ENCODE results near the gene ASB15. TPM values are rescaled to one million over a fixed set of nuclear protein-coding genes. Genes with fewer than 3 reads are reported as not detected.

ASB15 gene
- total and polyA plus RNA-seq, 2 of the 13 experiments (the other 11 are each of a cell fraction or from before 2014, with no cell fraction given): not detected

GRCh38 chr7:123557398-123558288 lies 44.0 kb upstream of the ASB15 start, which contains the start of gene NDUFA5 (continued):
- TF ChIP-seq ZBTB49 (CRISPR knock-in tag; IDR thresholded peaks at IDR 0.05; ENCODE audit: borderline replicate concordance) (no peak), MIER3 (CRISPR knock-in tag; IDR thresholded peaks at IDR 0.05; ENCODE audit: borderline replicate concordance) (peak; percentile 64), ISX (CRISPR knock-in tag; conservative IDR thresholded peaks at IDR 0.05) (no peak), TRIM24 (CRISPR knock-in tag; IDR thresholded peaks at IDR 0.05) (no peak), ZSCAN29 (CRISPR knock-in tag; conservative IDR thresholded peaks at IDR 0.05) (no peak), TBL1XR1 (IDR thresholded peaks at IDR 0.05; ENCODE audit: borderline replicate concordance, low read length, partially characterized antibody) (no peak), DZIP1 (CRISPR knock-in tag; IDR thresholded peaks at IDR 0.05) (no peak), SIN3B (IDR thresholded peaks at IDR 0.05; ENCODE audit: low read length) (peak; percentile 75; the same call in 1 of the 2 replicates), BORCS8-MEF2B (CRISPR knock-in tag; IDR thresholded peaks at IDR 0.05) (peak; percentile 74), TFAP4 (IDR thresholded peaks at IDR 0.05; ENCODE audit: borderline replicate concordance, low read depth) (peak; percentile 48; the same call in 1 of the 2 replicates), ZNF253 (CRISPR knock-in tag; IDR thresholded peaks at IDR 0.05; ENCODE audit: borderline replicate concordance) (no peak), ZFYVE20 (CRISPR knock-in tag; IDR thresholded peaks at IDR 0.05; ENCODE audit: borderline replicate concordance, low read depth) (no peak), ZNF780A (CRISPR knock-in tag; IDR thresholded peaks at IDR 0.05) (no peak), STAG1 (CRISPR knock-in tag; IDR thresholded peaks at IDR 0.05) (no peak), ZNF660 (CRISPR knock-in tag; IDR thresholded peaks at IDR 0.05; ENCODE audit: borderline replicate concordance, low read depth) (no peak), REXO4 (CRISPR knock-in tag; IDR thresholded peaks at IDR 0.05; ENCODE audit: borderline replicate concordance) (no peak), ZNF331 (CRISPR knock-in tag; IDR thresholded peaks at IDR 0.05) (no peak; the same call in 1 of the 2 replicates)
- TF ChIP-seq, protein P1, sequence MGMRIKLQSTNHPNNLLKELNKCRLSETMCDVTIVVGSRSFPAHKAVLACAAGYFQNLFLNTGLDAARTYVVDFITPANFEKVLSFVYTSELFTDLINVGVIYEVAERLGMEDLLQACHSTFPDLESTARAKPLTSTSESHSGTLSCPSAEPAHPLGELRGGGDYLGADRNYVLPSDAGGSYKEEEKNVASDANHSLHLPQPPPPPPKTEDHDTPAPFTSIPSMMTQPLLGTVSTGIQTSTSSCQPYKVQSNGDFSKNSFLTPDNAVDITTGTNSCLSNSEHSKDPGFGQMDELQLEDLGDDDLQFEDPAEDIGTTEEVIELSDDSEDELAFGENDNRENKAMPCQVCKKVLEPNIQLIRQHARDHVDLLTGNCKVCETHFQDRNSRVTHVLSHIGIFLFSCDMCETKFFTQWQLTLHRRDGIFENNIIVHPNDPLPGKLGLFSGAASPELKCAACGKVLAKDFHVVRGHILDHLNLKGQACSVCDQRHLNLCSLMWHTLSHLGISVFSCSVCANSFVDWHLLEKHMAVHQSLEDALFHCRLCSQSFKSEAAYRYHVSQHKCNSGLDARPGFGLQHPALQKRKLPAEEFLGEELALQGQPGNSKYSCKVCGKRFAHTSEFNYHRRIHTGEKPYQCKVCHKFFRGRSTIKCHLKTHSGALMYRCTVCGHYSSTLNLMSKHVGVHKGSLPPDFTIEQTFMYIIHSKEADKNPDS (CRISPR knock-in tag; IDR thresholded peaks at IDR 0.05): no peak
- TF ChIP-seq, protein P2, sequence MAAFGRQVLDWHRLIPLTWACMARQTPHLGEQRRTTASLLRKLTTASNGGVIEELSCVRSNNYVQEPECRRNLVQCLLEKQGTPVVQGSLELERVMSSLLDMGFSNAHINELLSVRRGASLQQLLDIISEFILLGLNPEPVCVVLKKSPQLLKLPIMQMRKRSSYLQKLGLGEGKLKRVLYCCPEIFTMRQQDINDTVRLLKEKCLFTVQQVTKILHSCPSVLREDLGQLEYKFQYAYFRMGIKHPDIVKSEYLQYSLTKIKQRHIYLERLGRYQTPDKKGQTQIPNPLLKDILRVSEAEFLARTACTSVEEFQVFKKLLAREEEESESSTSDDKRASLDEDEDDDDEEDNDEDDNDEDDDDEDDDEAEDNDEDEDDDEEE (CRISPR knock-in tag; IDR thresholded peaks at IDR 0.05): no peak
